Occipital lobe (tissue), 1 donor: ENCODE data around the gene CGA. TPM values are rescaled to one million over a fixed set of nuclear protein-coding genes. Genes with fewer than 3 reads are reported as not detected.

Experiments
- total RNA-seq: library from RNA; depleted of rRNA; stranded (reverse); fragments of >200 nt; gene quantifications from one replicate; pipeline ENCODE4 v1.2.3, GENCODE V29; 2014

Gene CGA
- total RNA-seq, 1 donor from 2014 or later: not detected

Other genes with a start within 250 kb of the CGA start
- 0.16 TPM for gene HTR1E, start 157.6 kb downstream of the CGA start, total RNA-seq
- gene ZNF292, start 60.5 kb upstream of the CGA start, total RNA-seq: 177 TPM
- 38.4 TPM for gene SMIM8, start 227.5 kb upstream of the CGA start, total RNA-seq
- not detected for gene GJB7, start 234.2 kb upstream of the CGA start, total RNA-seq
- 8.3 TPM for gene C6orf163, start 249.7 kb upstream of the CGA start, total RNA-seq